ENCODE measurements around the gene KCNA2.

DNA sequence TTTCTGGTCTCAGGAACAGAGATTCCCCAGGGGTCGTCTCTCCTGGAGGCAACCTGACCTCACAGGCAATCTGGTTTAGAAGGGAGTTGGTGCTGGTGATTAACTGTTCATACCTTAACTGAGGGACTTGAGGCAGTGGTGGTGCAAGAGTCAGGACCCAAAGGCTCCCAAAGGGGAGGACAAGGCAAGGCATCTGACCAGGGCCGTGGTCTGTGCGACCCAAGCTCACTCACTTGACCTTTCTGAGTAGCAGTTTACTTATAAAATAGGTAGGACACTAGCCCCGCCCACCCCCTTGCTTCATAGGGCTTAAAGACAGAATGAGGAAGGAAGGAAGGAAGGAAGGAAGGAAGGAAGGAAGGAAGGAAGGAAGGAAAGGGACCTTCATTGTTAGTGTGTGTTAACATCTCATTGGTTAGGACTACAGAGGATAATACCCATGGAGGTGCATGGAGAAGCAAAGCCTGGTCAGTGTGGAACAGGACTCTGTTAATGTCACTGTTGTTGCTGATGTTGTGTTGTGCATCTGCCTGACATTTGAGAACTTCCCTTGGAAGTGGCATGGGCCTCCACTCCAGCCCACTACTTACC is 4.6 kb upstream of the KCNA2 start:
- TF ChIP-seq, protein P1, sequence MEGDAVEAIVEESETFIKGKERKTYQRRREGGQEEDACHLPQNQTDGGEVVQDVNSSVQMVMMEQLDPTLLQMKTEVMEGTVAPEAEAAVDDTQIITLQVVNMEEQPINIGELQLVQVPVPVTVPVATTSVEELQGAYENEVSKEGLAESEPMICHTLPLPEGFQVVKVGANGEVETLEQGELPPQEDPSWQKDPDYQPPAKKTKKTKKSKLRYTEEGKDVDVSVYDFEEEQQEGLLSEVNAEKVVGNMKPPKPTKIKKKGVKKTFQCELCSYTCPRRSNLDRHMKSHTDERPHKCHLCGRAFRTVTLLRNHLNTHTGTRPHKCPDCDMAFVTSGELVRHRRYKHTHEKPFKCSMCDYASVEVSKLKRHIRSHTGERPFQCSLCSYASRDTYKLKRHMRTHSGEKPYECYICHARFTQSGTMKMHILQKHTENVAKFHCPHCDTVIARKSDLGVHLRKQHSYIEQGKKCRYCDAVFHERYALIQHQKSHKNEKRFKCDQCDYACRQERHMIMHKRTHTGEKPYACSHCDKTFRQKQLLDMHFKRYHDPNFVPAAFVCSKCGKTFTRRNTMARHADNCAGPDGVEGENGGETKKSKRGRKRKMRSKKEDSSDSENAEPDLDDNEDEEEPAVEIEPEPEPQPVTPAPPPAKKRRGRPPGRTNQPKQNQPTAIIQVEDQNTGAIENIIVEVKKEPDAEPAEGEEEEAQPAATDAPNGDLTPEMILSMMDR (IDR thresholded peaks at IDR 0.05) = no peak
- TF ChIP-seq, protein P2, sequence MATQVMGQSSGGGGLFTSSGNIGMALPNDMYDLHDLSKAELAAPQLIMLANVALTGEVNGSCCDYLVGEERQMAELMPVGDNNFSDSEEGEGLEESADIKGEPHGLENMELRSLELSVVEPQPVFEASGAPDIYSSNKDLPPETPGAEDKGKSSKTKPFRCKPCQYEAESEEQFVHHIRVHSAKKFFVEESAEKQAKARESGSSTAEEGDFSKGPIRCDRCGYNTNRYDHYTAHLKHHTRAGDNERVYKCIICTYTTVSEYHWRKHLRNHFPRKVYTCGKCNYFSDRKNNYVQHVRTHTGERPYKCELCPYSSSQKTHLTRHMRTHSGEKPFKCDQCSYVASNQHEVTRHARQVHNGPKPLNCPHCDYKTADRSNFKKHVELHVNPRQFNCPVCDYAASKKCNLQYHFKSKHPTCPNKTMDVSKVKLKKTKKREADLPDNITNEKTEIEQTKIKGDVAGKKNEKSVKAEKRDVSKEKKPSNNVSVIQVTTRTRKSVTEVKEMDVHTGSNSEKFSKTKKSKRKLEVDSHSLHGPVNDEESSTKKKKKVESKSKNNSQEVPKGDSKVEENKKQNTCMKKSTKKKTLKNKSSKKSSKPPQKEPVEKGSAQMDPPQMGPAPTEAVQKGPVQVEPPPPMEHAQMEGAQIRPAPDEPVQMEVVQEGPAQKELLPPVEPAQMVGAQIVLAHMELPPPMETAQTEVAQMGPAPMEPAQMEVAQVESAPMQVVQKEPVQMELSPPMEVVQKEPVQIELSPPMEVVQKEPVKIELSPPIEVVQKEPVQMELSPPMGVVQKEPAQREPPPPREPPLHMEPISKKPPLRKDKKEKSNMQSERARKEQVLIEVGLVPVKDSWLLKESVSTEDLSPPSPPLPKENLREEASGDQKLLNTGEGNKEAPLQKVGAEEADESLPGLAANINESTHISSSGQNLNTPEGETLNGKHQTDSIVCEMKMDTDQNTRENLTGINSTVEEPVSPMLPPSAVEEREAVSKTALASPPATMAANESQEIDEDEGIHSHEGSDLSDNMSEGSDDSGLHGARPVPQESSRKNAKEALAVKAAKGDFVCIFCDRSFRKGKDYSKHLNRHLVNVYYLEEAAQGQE (IDR thresholded peaks at IDR 0.05; ENCODE audit: insufficient read depth in 1 of 2, low read depth in 2 of 2, low read length in 1 of 2) = no peak
- TF ChIP-seq POLR2AphosphoS5 (IDR thresholded peaks at IDR 0.05; ENCODE audit: low read depth, low read length) = no peak
- TF ChIP-seq TCF7L2 (IDR thresholded peaks at IDR 0.05; ENCODE audit: low read depth, low read length) = no peak

Measured in Panc1 (cell line).